Central memory CD8-positive, alpha-beta T cell (primary cell): ENCODE data around the gene NDRG3.

Experiments
- ATAC-seq: fragments of 150-1000 bp; cut with Tn5 transposase; replicated peaks from 2 replicates; pipeline ENCODE4 v1.10.0; 2022; ENCODE audit warnings: mild to moderate bottlenecking, moderate FRiP score, moderate number of reproducible peaks; ENCODE audit not compliant: poor library complexity, severe bottlenecking; ENCODE audit errors: extremely low read depth
- DNase-seq, 2 donors: peaks; one replicate each; pipeline ENCODE4 v3.0.0; 2021; ENCODE audit warnings: low spot score in 2 of 2
- H3K27ac Mint-ChIP-seq: one replicate; pipeline ENCODE4 v1.8.0; 2022; ENCODE audit warnings: low read depth, mild to moderate bottlenecking, moderate library complexity, mixed read lengths
- H3K27me3 Mint-ChIP-seq: one replicate; pipeline ENCODE4 v1.8.0; 2022; ENCODE audit warnings: mixed read lengths
- H3K36me3 Mint-ChIP-seq: one replicate; pipeline ENCODE4 v1.8.0; 2022; ENCODE audit warnings: mild to moderate bottlenecking, moderate library complexity, mixed read lengths; ENCODE audit not compliant: insufficient read depth
- H3K4me1 Mint-ChIP-seq: one replicate; pipeline ENCODE4 v1.8.0; 2022; ENCODE audit warnings: mixed read lengths
- H3K4me3 Mint-ChIP-seq: one replicate; pipeline ENCODE4 v1.8.0; 2022; ENCODE audit warnings: mild to moderate bottlenecking, moderate library complexity, mixed read lengths
- H3K9me3 Mint-ChIP-seq: one replicate; pipeline ENCODE4 v1.8.0; 2022; ENCODE audit warnings: mixed read lengths

The NDRG3 gene

GRCh38 chr20:36777576-36777975 is 31.7 kb upstream of the NDRG3 start:
- Mint-ChIP-seq H3K27me3 (no peaks in the 10 kb centered on the region), H3K4me1 (peaks cover 18% of the 10 kb centered on the region), H3K27ac (no peak overlapping the region), H3K9me3 (no peaks in the 10 kb centered on the region), H3K4me3 (no peak overlapping the region), H3K36me3 (peaks cover 14% of the 10 kb centered on the region)
- ATAC-seq (no peak), DNase-seq (no peak)

- no peak overlapping the region for H3K27ac Mint-ChIP-seq
- H3K27me3 Mint-ChIP-seq = no peaks in the 10 kb centered on the region
- H3K9me3 Mint-ChIP-seq = no peaks in the 10 kb centered on the region
- peaks cover 14% of the 10 kb centered on the region for H3K36me3 Mint-ChIP-seq
- ATAC-seq (no peak), DNase-seq (no peak)
- H3K4me3 Mint-ChIP-seq = no peak overlapping the region
- H3K4me1 Mint-ChIP-seq = peaks cover 21% of the 10 kb centered on the region
These were observed 31.3 kb upstream of the NDRG3 start for GRCh38 chr20:36777167-36777566.

- peaks cover 16% of the 10 kb centered on the region for H3K36me3 Mint-ChIP-seq
- no peak overlapping the region for H3K27ac Mint-ChIP-seq
- ATAC-seq = no peak
- H3K4me3 Mint-ChIP-seq = no peak overlapping the region
- peaks cover 21% of the 10 kb centered on the region for H3K4me1 Mint-ChIP-seq
- no peaks in the 10 kb centered on the region for H3K9me3 Mint-ChIP-seq
- H3K27me3 Mint-ChIP-seq = no peaks in the 10 kb centered on the region
- DNase-seq = no peak
These were observed 29.9 kb upstream of the NDRG3 start for GRCh38 chr20:36775826-36776225.

- H3K4me1 Mint-ChIP-seq = peaks cover 21% of the 10 kb centered on the region
- H3K9me3 Mint-ChIP-seq = no peaks in the 10 kb centered on the region
- H3K36me3 Mint-ChIP-seq = peaks cover 16% of the 10 kb centered on the region
- peak overlapping the region; percentile 82 for H3K4me3 Mint-ChIP-seq
- ATAC-seq = no peak
- no peak for DNase-seq
- H3K27me3 Mint-ChIP-seq = no peaks in the 10 kb centered on the region
- H3K27ac Mint-ChIP-seq = no peak overlapping the region
These were observed 29.3 kb upstream of the NDRG3 start for GRCh38 chr20:36775196-36775595.

- H3K36me3 Mint-ChIP-seq = peaks cover 18% of the 10 kb centered on the region
- DNase-seq = peak; percentile 96 to 99
- no peaks in the 10 kb centered on the region for H3K9me3 Mint-ChIP-seq
- H3K4me3 Mint-ChIP-seq = peak within 1 kb of the TSS; percentile 82
- H3K27me3 Mint-ChIP-seq = no peaks in the 10 kb centered on the region
- ATAC-seq = peak; percentile 79
- H3K4me1 Mint-ChIP-seq = peaks cover 21% of the 10 kb centered on the region
- peak within 1 kb of the TSS; percentile 96 for H3K27ac Mint-ChIP-seq
These were observed 27.9 kb upstream of the NDRG3 start, which contains the start of gene DSN1 for GRCh38 chr20:36773597-36774390. Gene DSN1, minus strand, starts transcription at chr20:36773763. Its CDS starts 2,305 bp downstream, at chr20:36771458.

GRCh38 chr20:36773107-36773596 is 27.3 kb upstream of the NDRG3 start:
- H3K4me1 Mint-ChIP-seq = peaks cover 21% of the 10 kb centered on the region
- no peaks in the 10 kb centered on the region for H3K27me3 Mint-ChIP-seq
- H3K36me3 Mint-ChIP-seq = peaks cover 18% of the 10 kb centered on the region
- ATAC-seq (no peak), DNase-seq (no peak)
- no peaks in the 10 kb centered on the region for H3K9me3 Mint-ChIP-seq
- peak overlapping the region; percentile 96 for H3K27ac Mint-ChIP-seq
- H3K4me3 Mint-ChIP-seq = peak overlapping the region; percentile 82

GRCh38 chr20:36770680-36771079 is 24.8 kb upstream of the NDRG3 start:
- peaks cover 21% of the 10 kb centered on the region for H3K4me1 Mint-ChIP-seq
- H3K36me3 Mint-ChIP-seq = peaks cover 20% of the 10 kb centered on the region
- no peaks in the 10 kb centered on the region for H3K27me3 Mint-ChIP-seq

GRCh38 chr20:36768768-36769430 is 23.0 kb upstream of the NDRG3 start:
- H3K36me3 Mint-ChIP-seq = peaks cover 21% of the 10 kb centered on the region
- H3K9me3 Mint-ChIP-seq = no peaks in the 10 kb centered on the region
- DNase-seq (no peak), ATAC-seq (no peak)
- H3K4me3 Mint-ChIP-seq = no peak overlapping the region
- H3K4me1 Mint-ChIP-seq = peaks cover 16% of the 10 kb centered on the region
- H3K27ac Mint-ChIP-seq = no peak overlapping the region
- H3K27me3 Mint-ChIP-seq = no peaks in the 10 kb centered on the region

More at GRCh38 chr20:36770680-36771079, 24.8 kb upstream of the NDRG3 start:
- ATAC-seq (no peak), DNase-seq (no peak)
- H3K9me3 Mint-ChIP-seq = no peaks in the 10 kb centered on the region
- no peak overlapping the region for H3K4me3 Mint-ChIP-seq
- no peak overlapping the region for H3K27ac Mint-ChIP-seq

- no peak for ATAC-seq
- H3K9me3 Mint-ChIP-seq = no peaks in the 10 kb centered on the region
- H3K4me1 Mint-ChIP-seq = peaks cover 6% of the 10 kb centered on the region
- no peak for DNase-seq
- peaks cover 17% of the 10 kb centered on the region for H3K36me3 Mint-ChIP-seq
- no peak overlapping the region for H3K27ac Mint-ChIP-seq
- no peak overlapping the region for H3K4me3 Mint-ChIP-seq
- no peaks in the 10 kb centered on the region for H3K27me3 Mint-ChIP-seq
These were observed 15.2 kb upstream of the NDRG3 start for GRCh38 chr20:36761125-36761524.

- Mint-ChIP-seq H3K27ac (no peak overlapping the region), H3K36me3 (peaks cover 15% of the 10 kb centered on the region)
- ATAC-seq = no peak
These were observed 14.8 kb upstream of the NDRG3 start for GRCh38 chr20:36760647-36761046.

GRCh38 chr20:36758276-36758675 is 12.4 kb upstream of the NDRG3 start:
- ATAC-seq (no peak), DNase-seq (no peak)
- Mint-ChIP-seq H3K9me3 (no peaks in the 10 kb centered on the region), H3K27me3 (no peaks in the 10 kb centered on the region), H3K36me3 (peaks cover 8% of the 10 kb centered on the region), H3K4me1 (peaks cover 6% of the 10 kb centered on the region), H3K27ac (peak overlapping the region; percentile 33), H3K4me3 (no peak overlapping the region)

More at GRCh38 chr20:36760647-36761046, 14.8 kb upstream of the NDRG3 start:
- peaks cover 6% of the 10 kb centered on the region for H3K4me1 Mint-ChIP-seq
- no peaks in the 10 kb centered on the region for H3K27me3 Mint-ChIP-seq
- no peaks in the 10 kb centered on the region for H3K9me3 Mint-ChIP-seq
- no peak for DNase-seq
- H3K4me3 Mint-ChIP-seq = no peak overlapping the region

- Mint-ChIP-seq H3K36me3 (peaks cover 19% of the 10 kb centered on the region), H3K4me3 (no peak overlapping the region), H3K9me3 (no peaks in the 10 kb centered on the region), H3K27me3 (no peaks in the 10 kb centered on the region), H3K27ac (no peak overlapping the region), H3K4me1 (peaks cover 6% of the 10 kb centered on the region)
- DNase-seq (no peak), ATAC-seq (no peak)
These were observed 10.6 kb upstream of the NDRG3 start for GRCh38 chr20:36756496-36756895.
